SK-N-SH (cell line): ENCODE measurements around the gene MEP1A.
"Not testable (repeated sequence)": the region's sequence is repeated elsewhere in the genome, so short reads cannot be mapped to it uniquely, and the experiment has no call there.

Experiments
- CTCF ChIP-seq: fragments of 200-600 bp; sonication (generic); IDR thresholded peaks from 2 replicates; pipeline ENCODE4 v1.6.1; 2017; ENCODE audit warnings: antibody characterized with exemption, mild to moderate bottlenecking, moderate library complexity
- EP300 ChIP-seq, 2 experiments: IDR thresholded peaks; 2 replicates each; pipeline versions ENCODE4 v1.4.0 to v1.6.1; 2012; ENCODE audit warnings: borderline replicate concordance in 1 of 2, low read depth in 1 of 2, low read length in 1 of 2
- EZH2phosphoT487 ChIP-seq: fragments of 200-600 bp; sonication (generic); IDR thresholded peaks from 2 replicates; pipeline ENCODE4 v1.6.1; 2017; ENCODE audit warnings: low read depth, mixed run types, mild to moderate bottlenecking, antibody characterized with exemption, moderate library complexity, borderline replicate concordance
- NFIC ChIP-seq: IDR thresholded peaks from 2 replicates; pipeline ENCODE4 v1.4.0; 2012; ENCODE audit warnings: borderline replicate concordance
- POLR2AphosphoS5 ChIP-seq: IDR thresholded peaks from 2 replicates; pipeline ENCODE4 v1.6.1; 2012; ENCODE audit warnings: low read depth, low read length

GRCh38 chr6:46851576-46851975 lies 58.4 kb downstream of the MEP1A start:
- TF ChIP-seq POLR2AphosphoS5; CTCF; EZH2phosphoT487; EP300 (IDR thresholded peaks at IDR 0.05; ENCODE audit: borderline replicate concordance in 1 of 2, low read depth in 1 of 2, low read length in 1 of 2); NFIC: not testable (repeated sequence)
